T1000 (cell line): ENCODE data around the gene HNRNPM.
"Not testable (repeated sequence)": the region's sequence is repeated elsewhere in the genome, so short reads cannot be mapped to it uniquely, and the experiment has no call there.

Experiments used
- DNase-seq: peaks from one replicate; lab custom pipeline; 2025; ENCODE audit warnings: mixed read lengths; lab: John Stamatoyannopoulos, UW

Gene HNRNPM

DNA sequence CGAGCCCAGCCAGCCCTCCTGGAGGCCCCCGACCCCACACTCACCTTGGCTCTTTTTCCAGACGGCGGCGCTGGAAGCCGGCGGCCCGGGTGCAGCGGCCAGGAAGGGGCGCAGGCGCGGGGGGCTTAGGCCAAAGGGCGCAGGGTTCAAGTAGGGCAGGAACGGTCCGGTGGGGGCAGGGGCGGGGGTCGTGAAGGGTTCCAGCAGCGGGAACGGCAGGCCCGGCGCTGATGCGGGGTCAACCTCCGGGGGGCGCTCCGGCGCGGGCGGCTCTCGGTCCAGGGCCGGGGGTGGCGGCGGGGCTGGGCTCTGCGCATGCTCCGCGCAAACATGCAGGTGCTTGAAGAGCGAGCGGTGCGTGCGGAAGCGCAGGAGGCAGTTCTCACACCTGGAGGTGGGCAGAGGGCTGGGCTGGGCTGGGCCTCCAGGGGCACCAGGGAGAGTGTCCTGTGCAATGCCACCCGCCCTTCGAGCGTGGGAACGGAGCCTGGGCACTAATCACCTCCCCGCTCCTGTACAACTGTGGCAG lies 66.9 kb downstream of the HNRNPM start:
- no peak for DNase-seq

GRCh38 chr19:8512115-8512967 lies 67.6 kb downstream of the HNRNPM start:
- DNase-seq = no peak

DNA sequence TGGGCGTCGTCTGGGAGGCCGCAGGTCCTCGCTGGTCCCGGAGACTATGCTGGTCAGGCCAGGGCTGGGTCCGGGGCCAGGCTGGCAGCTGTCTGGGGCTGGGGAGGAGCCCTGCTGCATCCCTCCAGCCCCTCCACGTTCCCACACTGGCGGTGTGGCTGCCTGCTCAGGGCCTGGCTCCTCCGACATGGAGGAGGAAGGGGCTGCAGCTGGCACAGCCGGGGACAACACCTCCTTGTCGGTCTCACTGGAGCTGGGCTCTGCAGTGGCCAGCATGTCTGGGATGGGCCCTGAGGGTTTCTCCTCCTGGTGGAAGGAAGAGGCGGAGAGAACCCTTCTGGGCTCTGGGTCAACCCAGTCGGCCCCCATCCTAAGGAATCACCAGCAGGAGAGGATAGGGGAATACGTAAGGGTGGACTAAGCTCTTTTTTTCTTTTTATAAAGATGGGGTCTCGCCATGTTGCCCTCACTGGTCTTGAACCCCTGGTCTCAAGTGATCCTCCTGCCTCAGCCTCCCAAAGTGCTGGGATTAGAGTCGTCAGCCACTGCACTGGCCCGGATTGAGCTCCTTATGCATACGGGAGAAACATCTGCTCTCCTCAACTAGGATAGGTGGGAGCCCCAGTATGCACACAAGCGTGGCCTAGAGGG lies 68.4 kb downstream of the HNRNPM start:
- no peak for DNase-seq

- peak; percentile 95 for DNase-seq
Measured at GRCh38 chr19:8513687-8514504, 69.1 kb downstream of the HNRNPM start, which contains the start of gene ZNF414. TSS of gene ZNF414 (minus strand) at chr19:8514167. CDS start at chr19:8514046, 121 bp downstream.

GRCh38 chr19:8514505-8515009 lies 69.8 kb downstream of the HNRNPM start:
- not testable (repeated sequence) for DNase-seq

- no peak for DNase-seq
Measured at GRCh38 chr19:8515317-8515716, 70.5 kb downstream of the HNRNPM start.

GRCh38 chr19:8517551-8518442 lies 73.0 kb downstream of the HNRNPM start:
- DNase-seq = no peak

GRCh38 chr19:8518536-8518935 lies 73.8 kb downstream of the HNRNPM start:
- DNase-seq = no peak

- no peak for DNase-seq
Measured at GRCh38 chr19:8519388-8519787, 74.6 kb downstream of the HNRNPM start.

- DNase-seq = no peak
Measured at GRCh38 chr19:8525401-8525684, 80.6 kb downstream of the HNRNPM start.

- peak; percentile 73 for DNase-seq
Measured at GRCh38 chr19:8526345-8527091, 81.7 kb downstream of the HNRNPM start.

- DNase-seq = no peak
Measured at GRCh38 chr19:8528500-8528899, 83.7 kb downstream of the HNRNPM start.

GRCh38 chr19:8529369-8530006 lies 84.7 kb downstream of the HNRNPM start:
- no peak for DNase-seq

DNA sequence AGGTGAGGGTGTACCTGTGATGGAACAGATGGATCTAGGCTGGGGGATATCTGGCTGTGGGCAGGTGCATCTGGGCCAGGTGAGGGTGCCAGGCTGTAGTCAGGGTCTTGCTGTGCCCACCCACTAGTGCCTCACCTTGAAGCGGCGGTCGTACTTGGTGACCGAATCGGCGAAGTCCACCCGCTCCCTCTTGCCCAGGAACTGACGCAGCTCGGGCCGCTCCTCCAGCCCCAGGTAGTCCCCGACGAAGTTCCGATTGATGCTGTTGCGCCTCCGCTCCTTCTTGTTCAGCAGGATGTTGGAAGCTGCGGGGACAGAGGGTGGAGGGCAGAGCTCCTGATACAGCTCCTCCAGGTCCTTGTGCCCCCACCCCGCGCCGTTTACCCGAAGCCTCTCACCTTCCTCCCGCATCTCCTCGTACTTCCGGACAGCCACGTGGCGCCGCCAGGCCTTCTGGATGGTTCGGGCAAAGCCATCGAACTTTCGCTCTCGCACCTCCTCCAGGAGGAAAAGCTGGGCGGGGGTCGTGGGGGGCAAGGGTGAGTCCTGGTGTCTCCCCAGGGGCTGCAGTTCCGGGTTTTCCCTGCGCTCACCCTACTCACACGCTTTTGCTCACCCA lies 85.4 kb downstream of the HNRNPM start:
- DNase-seq = no peak

DNA sequence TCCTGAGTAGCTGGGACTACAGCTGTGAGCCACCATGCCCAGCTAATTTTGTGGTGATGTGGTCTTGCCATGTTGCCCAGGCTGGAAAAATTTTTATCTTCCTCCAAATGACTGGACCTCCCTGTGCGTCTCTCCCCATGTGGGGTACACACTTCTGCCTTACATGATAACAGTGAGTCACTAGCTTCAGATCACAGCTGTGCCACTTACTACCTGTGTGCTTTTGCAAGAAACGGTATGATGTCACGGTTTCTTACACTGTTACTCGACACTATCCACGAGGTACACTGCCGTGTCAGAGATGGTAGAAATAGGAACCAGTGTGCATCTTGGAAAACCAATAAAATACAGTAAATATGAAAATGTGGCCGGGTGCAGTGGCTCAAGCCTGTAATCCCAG lies 86.7 kb downstream of the HNRNPM start:
- no peak for DNase-seq

GRCh38 chr19:8532225-8532624 lies 87.5 kb downstream of the HNRNPM start:
- no peak for DNase-seq

DNA sequence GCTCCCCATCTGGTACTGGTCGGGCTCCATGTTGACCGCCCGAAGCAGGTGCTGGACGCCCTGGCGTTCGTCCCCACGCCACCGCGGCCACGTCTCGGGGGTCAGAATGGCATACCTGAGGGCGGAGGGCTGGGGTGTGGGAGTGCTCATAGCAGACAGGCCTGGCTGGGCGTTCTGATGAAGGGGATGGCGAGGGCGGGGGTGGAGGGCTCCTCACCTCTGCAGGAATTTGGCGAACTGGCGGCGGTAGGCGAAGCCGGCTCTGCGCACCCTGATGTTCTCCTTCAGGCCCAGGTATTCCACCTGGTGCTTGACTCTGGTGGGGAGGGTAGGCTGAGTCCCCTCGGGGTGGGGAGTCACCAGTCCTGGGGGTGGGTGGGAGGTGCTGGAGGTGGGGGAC lies 91.5 kb downstream of the HNRNPM start:
- no peak for DNase-seq

DNA sequence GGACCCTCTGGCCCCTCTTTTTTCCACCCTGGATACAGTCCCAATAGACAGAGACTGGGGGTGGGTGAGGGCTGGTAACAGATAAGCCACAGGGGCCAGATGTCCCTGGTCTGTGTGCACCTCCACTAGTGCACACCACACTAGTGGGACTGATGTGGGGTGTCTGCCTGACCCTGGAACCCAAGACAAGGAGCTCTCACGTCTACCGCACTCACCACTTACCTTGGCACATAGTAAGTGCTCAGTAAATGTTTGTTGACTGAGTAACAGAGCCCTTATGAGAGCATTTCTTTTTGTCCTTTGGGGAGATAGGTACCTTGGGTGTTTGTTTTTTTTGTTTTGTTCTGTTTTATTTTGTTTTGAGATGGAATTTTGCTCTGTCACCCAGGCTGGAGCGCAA lies 92.3 kb downstream of the HNRNPM start:
- no peak for DNase-seq
